Natural killer cell (primary cell): Measurements from ENCODE around the gene CHST15. TPM values are rescaled to one million over a fixed set of nuclear protein-coding genes. Genes with fewer than 3 reads are reported as not detected.
A peak's percentile ranks its signal among the peaks of the same experiment; 100 is the strongest.

Source experiments
- ATAC-seq, 3 donors: fragments of 150-1000 bp in 2 of 3; fragments of 200-7000 bp in 1 of 3; cut with Tn5 transposase; 1 replicate in 1 of 3; 2 replicates in 2 of 3; pipeline ENCODE4 v1.10.0; 2021; ENCODE audit warnings: mild to moderate bottlenecking in 2 of 3, moderate library complexity in 2 of 3
- DNase-seq, 2 donors: peaks; one replicate each; pipeline versions ENCODE4 v3.0.0 to v3.0.0-alpha.2; 2013 to 2021; ENCODE audit warnings: mixed read lengths in 1 of 2
- H3K27ac ChIP-seq: one replicate; pipeline ENCODE4 v1.5.1; 2013; ENCODE audit warnings: mild to moderate bottlenecking, low read length
- H3K27me3 ChIP-seq: one replicate; pipeline ENCODE4 v1.6.1; 2013; ENCODE audit warnings: low read length; ENCODE audit not compliant: control insufficient read depth, insufficient read depth
- H3K36me3 ChIP-seq: one replicate; pipeline ENCODE4 v1.6.1; 2013; ENCODE audit warnings: low read length; ENCODE audit not compliant: control insufficient read depth, insufficient read depth
- H3K4me1 ChIP-seq: one replicate; pipeline ENCODE4 v1.6.1; 2013; ENCODE audit warnings: low read length; ENCODE audit not compliant: control insufficient read depth, insufficient read depth
- H3K4me3 ChIP-seq: one replicate; pipeline ENCODE4 v1.5.1; 2013; ENCODE audit warnings: low read length
- H3K9me3 ChIP-seq: one replicate; pipeline ENCODE4 v1.6.1; 2013; ENCODE audit warnings: low read length; ENCODE audit not compliant: control insufficient read depth, insufficient read depth
- H3K27ac Mint-ChIP-seq, 2 donors: one replicate each; pipeline ENCODE4 v1.8.0; 2022; ENCODE audit warnings: mild to moderate bottlenecking in 2 of 2, mixed read lengths in 2 of 2, moderate library complexity in 1 of 2
- H3K27me3 Mint-ChIP-seq, 2 donors: one replicate each; pipeline ENCODE4 v1.8.0; 2022; ENCODE audit warnings: low read depth in 2 of 2, mixed read lengths in 2 of 2
- H3K36me3 Mint-ChIP-seq: one replicate; pipeline ENCODE4 v1.8.0; 2022; ENCODE audit warnings: mixed read lengths
- H3K4me1 Mint-ChIP-seq, 2 donors: one replicate each; pipeline ENCODE4 v1.8.0; 2022; ENCODE audit warnings: mixed read lengths in 2 of 2
- H3K4me3 Mint-ChIP-seq: one replicate; pipeline ENCODE4 v1.8.0; 2022; ENCODE audit warnings: mild to moderate bottlenecking, moderate library complexity, mixed read lengths
- H3K9me3 Mint-ChIP-seq, 2 donors: one replicate each; pipeline ENCODE4 v1.8.0; 2022; ENCODE audit warnings: mixed read lengths in 2 of 2
- whole genome bisulfite sequencing: methylation state at CpG from one replicate; pipeline ENCODE4 v1.1.7; 2013; ENCODE audit warnings: missing lambda C conversion rate; ENCODE audit not compliant: insufficient coverage; 5-methylcytosine and 5-hydroxymethylcytosine counted together
- intact Hi-C: fragments of 100-400 bp; cut with micrococcal nuclease; formaldehyde crosslinking; loops from one replicate; pipeline ENCODE4 v1.14.2; 2022
- total RNA-seq, 4 donors: library from RNA; stranded (reverse); fragments of 120-200 nt in 1 of 4; gene quantifications; one replicate each; pipeline versions ENCODE4 v1.2.3 to v1.2.4, GENCODE V29; 2013 to 2022
- TF ChIP-seq, protein P1 (sequence below): fragments of 200-600 bp; IDR thresholded peaks from one replicate; pipeline ENCODE4 v1.8.0; 2022; ENCODE audit warnings: antibody characterized with exemption

The CHST15 gene
- total RNA-seq, 3 donors from 2014 or later (not counting 1 experiment from before 2014, with no cell fraction given): 1.9 to 11.9 (median 8.7) TPM

DNA sequence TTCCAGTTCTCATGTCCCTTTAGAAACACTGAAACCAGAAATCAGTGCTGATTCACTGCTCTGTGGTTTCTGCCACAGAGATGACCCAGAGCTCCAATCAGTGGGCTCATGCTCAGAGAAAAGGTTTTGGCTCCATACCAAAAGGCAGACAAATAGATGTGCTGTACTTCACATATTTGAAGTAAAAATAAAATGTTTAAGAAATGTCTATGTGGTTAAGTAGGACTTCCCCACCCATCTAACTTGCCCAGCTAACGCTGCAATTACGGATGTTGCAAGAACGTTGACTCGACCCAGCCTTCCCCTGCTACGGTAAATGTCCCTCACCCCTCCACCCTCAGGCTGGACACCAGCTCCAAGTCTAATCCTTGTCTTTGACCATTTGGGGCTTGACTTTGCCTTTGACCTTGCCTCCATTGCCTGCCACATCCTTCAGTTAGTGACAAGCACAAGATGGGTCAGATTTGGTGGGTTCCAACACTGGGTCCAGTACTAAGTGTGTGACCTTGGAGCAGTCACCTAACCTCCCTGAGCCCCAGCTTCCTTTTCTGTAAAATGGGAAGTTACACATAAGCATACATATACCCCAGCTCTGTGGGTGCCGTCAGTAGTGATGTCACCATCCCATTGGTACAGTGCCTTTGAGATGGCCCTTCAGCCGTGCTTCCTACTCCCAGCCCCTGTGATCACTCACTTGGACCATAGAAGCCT is 95.8 kb downstream of the CHST15 start:
- H3K4me1 Mint-ChIP-seq: peaks cover 10 to 19% of the 10 kb centered on the region in 2 donors
- 33% methylated on average over 7 of the region's 7 CpGs for WGBS
- TF ChIP-seq, protein P1, sequence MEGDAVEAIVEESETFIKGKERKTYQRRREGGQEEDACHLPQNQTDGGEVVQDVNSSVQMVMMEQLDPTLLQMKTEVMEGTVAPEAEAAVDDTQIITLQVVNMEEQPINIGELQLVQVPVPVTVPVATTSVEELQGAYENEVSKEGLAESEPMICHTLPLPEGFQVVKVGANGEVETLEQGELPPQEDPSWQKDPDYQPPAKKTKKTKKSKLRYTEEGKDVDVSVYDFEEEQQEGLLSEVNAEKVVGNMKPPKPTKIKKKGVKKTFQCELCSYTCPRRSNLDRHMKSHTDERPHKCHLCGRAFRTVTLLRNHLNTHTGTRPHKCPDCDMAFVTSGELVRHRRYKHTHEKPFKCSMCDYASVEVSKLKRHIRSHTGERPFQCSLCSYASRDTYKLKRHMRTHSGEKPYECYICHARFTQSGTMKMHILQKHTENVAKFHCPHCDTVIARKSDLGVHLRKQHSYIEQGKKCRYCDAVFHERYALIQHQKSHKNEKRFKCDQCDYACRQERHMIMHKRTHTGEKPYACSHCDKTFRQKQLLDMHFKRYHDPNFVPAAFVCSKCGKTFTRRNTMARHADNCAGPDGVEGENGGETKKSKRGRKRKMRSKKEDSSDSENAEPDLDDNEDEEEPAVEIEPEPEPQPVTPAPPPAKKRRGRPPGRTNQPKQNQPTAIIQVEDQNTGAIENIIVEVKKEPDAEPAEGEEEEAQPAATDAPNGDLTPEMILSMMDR: no peak
- peaks cover 22% of the 10 kb centered on the region for H3K27me3 ChIP-seq
- H3K9me3 Mint-ChIP-seq: no peaks in the 10 kb centered on the region
- peak in 2 of 3 donors; percentile 32 to 61 for ATAC-seq
- H3K9me3 ChIP-seq: no peaks in the 10 kb centered on the region
- no peak overlapping the region for H3K4me3 ChIP-seq
- no peaks in the 10 kb centered on the region for H3K36me3 Mint-ChIP-seq
- H3K27me3 Mint-ChIP-seq: peaks cover 38 to 56% of the 10 kb centered on the region in 2 donors
- H3K27ac ChIP-seq: no peak overlapping the region
- H3K27ac Mint-ChIP-seq: peak overlapping the region in 1 of 2 donors; percentile 66
- H3K4me1 ChIP-seq: peaks cover 30% of the 10 kb centered on the region
- intact Hi-C loops: no loop called here
- DNase-seq: peak in 1 of 2 donors; percentile 20
- H3K36me3 ChIP-seq: no peaks in the 10 kb centered on the region
- no peak overlapping the region for H3K4me3 Mint-ChIP-seq

DNA sequence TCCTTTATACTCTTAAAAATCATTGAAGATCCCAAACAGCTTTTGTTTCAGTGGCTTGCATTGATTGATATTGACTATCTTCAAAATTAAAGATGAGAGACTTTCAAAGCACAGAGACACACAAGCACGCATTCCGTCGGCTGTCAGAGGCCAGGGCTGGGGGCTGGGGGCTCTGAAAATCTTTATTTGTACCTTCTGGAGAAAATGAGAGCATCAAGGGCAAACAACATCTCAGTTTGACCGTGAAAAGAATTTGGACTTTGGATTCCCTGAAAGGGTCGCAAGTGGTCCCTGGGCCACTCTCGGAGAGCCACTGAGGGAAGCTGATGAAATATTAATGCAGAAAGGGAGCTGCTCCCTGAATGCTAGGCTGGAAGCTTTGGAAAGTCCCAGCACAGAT is 96.4 kb downstream of the CHST15 start:
- ATAC-seq (no peak), DNase-seq (no peak)
- Mint-ChIP-seq H3K9me3 (no peaks in the 10 kb centered on the region), H3K27ac (no peak overlapping the region), H3K36me3 (no peaks in the 10 kb centered on the region), H3K27me3 (peaks cover 44 to 62% of the 10 kb centered on the region in 2 donors), H3K4me3 (no peak overlapping the region), H3K4me1 (peaks cover 10 to 19% of the 10 kb centered on the region in 2 donors)
- H3K36me3 ChIP-seq: no peaks in the 10 kb centered on the region
- TF ChIP-seq, protein P1: no peak
- H3K4me1 ChIP-seq: peaks cover 30% of the 10 kb centered on the region
- H3K27ac ChIP-seq: no peak overlapping the region
- intact Hi-C loops: no loop called here
- H3K9me3 ChIP-seq: no peaks in the 10 kb centered on the region
- WGBS: 96% methylated on average over 6 of the region's 6 CpGs
- H3K4me3 ChIP-seq: no peak overlapping the region
- peaks cover 26% of the 10 kb centered on the region for H3K27me3 ChIP-seq

DNA sequence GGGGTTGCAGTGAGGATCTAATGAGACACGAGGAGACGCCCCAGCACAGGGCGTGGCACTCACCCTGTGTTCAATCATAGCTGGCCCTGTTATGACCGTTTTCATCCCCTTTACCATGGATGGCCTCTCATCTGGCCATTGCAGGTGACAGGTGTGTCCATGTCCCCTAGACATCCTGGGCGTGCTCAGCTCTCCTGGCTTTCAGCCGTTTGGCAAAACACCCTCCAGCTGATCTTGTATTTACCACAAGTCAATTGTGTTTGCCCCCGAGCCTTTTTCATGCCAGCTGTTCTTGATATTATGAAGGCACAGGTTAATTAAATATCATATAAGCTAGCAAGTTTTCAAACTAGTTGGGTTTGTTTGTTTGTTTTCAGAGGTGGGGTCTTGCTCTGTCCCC is 97.1 kb downstream of the CHST15 start:
- H3K4me1 Mint-ChIP-seq: peaks cover 10 to 19% of the 10 kb centered on the region in 2 donors
- peaks cover 28% of the 10 kb centered on the region for H3K27me3 ChIP-seq
- no peak overlapping the region for H3K4me3 Mint-ChIP-seq
- intact Hi-C loops: no loop called here
- H3K4me3 ChIP-seq: no peak overlapping the region
- 80% methylated on average over 6 of the region's 7 CpGs for whole genome bisulfite sequencing
- ATAC-seq (no peak), DNase-seq (no peak)
- TF ChIP-seq, protein P1: no peak
- H3K27ac Mint-ChIP-seq: no peak overlapping the region
- no peaks in the 10 kb centered on the region for H3K9me3 Mint-ChIP-seq
- H3K36me3 Mint-ChIP-seq: no peaks in the 10 kb centered on the region
- peaks cover 30% of the 10 kb centered on the region for H3K4me1 ChIP-seq
- no peaks in the 10 kb centered on the region for H3K9me3 ChIP-seq
- H3K27me3 Mint-ChIP-seq: peaks cover 48 to 63% of the 10 kb centered on the region in 2 donors
- no peaks in the 10 kb centered on the region for H3K36me3 ChIP-seq
- no peak overlapping the region for H3K27ac ChIP-seq
